Measurements from ENCODE around the gene XDH.

XDH gene

DNA sequence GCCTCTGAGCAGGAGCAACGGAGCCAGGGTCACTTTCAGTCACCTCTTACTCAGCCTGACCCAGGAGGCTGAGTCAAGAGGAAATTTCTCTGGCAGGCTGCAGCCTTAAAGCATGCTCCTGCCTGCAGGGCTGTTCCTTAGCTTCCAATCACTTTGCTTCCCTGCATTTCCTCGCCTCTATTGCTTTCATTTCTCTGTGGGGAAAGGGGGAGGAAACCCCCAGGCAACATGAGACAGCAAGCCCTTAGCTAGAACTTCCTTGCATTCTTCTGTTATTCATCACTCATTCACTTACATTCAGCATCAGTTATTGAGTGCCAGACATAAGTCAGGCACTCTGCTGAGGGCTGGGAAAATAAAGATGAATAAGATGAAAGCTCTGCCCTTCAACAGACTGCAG lies 13.0 kb downstream of the XDH start:
- DNase-seq = no peak

DNA sequence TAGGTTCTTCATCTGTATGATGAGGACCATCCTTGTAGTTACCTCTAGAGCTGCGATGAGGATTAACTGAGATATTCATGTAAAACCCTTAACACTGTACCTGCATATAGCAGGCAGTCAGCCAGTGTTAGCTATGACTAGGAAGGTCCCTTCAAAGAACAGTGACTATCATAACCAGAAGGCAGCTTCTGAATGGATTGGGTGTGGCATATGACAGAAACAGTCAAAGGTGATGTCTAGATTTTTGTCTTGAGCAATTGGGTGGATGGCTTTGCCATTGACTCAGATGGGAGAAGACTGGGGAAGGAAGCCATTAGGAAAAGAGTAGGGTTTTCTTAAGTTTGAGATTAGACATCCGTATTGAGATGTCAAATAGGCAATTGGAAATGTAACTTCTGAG lies 15.7 kb downstream of the XDH start:
- no peak for DNase-seq

DNA sequence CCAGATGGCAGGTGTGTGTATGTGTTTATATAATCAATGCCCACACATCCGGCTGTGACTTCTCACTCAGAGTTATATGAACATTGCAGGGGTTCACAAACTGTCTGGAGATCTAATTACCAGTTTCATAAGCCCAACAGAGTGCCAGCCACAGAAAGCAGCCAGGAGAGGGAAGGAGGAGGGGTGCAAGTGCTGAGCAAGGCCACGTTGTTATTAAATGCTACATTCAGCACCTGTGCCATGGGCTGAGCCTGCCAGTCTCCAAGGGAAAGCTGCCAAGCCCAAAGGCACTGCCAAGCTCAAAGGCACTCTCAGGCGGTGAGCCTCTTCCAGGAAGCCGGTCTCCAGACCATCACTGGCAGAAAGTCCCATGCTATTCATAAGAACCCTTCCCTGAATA lies 17.4 kb downstream of the XDH start:
- DNase-seq = peak; percentile 86

DNA sequence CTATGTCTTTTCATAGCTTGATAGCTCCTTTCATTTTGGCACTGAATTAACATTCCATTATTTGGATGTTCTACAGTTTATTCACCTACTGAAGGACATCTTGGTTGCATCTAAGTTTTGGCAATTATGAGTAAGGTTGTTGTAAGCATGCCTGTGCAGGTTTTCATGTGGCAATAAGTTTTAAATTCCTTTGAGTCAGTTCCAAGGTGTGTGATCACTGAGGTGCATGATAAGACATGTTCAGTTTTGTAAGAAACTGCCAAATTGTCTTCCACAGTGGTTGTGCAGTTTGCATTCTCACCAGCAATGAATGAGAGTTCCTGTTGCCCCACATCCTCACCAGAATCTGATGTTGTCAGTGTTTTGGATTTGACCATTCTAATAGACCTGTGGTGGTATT lies 24.2 kb downstream of the XDH start:
- no peak for DNase-seq

DNA sequence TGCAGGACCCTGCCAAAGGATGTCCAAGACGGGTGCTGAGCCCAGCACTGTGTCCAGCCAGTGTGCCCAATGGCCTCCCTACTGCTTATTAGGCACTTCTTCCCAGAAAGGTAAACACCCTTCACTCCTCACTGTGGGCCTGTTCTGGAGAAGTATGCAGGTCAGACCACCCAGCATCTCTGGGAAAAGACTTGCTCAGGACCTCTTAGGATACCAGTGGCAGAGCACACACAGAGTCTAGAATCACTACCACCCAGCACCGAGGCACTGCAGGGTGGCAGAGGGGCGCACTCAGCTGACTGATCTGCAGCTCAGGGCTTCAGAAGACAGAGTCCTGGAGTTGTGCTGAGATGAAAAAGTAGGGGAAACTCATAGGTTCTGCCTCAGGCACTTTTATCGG lies 25.8 kb downstream of the XDH start:
- no peak for DNase-seq

DNA sequence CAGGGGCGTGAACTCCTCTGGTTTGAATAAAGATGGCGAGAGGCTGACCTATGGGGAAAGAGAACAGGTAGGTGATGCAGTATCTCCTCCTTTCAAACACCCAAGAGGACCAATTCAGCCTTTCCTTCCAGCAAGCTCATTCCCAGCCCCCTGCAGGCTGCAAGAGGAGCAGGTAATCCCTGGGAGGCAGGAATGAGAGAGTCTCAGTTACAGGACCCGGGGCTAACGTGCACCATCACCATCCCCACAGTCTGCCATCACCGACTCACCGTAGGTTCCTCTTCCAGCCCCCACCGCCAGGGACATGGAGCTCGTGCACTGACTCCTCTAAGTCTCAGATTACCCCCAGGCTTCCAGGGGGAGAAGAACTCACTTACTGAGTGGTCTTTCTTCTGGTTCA lies 26.7 kb downstream of the XDH start:
- DNase-seq = no peak

DNA sequence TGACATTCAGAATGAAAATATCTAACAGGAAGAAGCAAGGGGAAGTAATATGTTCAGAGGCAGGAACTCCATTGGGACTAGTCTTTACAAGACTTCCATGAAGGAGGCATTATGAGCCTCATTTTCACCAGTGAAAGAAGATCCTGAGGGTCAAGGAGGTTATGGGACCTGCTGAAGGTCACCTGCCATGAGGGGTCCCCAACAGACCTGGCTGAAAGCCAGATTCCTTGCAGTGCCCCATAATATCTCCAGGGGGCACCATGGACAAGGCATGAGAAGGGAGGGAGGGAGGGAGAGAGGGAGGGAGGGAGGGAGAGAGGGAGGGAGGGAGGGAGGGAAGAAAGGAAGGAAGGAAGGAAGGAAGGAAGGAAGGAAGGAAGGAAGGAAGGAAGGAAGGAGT lies 27.9 kb downstream of the XDH start:
- DNase-seq = peak; percentile 4

DNA sequence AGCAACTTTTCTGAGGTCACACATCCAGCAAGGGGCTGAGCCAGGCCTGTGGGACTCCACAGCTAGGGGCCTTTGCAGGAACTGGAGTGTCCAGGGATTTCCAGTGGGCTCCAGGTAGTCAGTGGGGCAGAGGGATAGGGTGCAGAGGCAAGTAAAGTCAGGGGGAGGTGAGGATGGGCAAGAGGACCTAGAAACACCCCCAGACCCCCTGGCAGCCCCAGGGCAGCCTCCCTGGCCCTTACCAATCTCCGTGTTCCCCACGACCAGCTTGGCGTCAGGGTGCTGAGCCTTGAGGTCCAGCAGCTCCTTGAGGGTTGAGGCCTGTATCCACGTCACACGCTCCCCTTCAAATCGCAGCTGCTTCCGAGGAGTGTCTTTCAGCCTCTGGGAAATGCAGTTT lies 28.4 kb downstream of the XDH start:
- no peak for DNase-seq

DNA sequence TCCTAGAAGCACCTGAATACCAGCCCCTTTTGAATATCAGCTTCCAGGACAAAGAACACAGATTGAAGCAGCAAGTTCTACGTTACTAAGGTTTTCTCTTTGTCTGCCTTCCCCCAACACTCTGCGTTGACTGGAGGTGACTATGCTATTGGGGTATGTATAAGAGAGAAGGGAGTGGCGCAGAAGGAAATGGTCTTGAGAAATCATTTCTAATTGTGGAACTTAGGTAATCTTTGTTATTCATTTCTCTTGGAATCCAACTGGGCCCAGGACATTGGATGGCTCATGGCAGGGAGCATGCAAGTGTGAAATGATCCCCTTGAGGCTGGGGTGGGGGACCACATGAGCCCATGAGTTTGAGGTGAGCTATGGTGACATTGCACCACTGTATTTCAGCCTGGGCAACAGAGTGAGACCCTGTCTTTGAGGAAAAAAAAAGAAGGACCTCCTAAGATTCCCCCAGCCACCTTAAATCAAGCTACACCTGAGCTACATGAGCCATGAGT lies 29.7 kb downstream of the XDH start:
- DNase-seq = no peak

DNA sequence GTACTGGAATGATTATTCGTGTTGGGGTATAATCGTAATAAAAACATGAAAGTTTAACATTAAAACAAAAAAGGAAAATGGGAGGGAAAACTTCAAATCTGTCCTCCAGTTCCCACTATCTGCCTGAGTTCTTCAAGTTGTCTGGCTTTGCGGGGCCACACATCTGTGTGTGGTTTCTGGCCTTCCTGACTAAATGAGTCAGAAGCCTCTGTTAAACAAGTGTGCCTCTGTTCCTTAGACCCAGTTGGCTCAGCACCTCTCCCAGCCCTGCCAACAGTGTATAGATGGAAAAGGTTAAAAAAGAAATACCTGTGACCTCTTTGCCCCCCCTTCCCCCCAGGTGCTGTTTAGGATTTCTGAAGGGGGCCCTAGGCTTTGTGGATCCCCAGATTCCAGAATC lies 30.2 kb downstream of the XDH start:
- no peak for DNase-seq

DNA sequence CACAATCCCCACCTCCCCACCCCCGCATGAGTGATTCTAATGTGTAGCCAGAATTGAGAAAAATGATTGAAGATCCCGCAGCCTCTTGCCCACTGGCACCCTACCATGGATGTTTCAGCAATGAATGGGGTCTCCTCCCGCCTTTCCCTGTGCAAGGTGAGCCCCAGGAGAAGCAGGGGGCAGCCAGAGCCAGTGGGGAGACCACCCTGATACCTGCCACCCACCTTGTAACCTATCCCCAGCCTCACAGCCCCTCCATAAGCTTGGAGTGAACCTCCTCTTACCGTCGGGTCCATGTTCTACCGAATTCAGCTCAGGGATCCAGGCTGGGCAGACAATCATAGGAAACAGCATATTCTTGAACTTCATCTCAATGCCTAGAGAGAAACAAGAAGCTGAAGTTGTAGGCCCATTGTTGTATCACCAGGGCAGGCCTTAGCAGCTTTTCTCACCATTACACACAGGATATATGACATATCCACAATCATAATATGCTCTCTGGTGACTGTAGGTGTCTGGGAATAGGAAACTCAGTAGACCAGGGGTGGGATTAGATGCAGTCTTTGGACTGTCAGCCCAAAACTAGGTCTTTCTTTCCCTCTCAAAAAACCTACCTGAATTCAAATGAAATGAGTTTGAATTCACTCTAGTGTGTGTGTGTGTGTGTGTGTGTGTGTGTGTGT lies 30.9 kb downstream of the XDH start:
- DNase-seq = no peak

DNA sequence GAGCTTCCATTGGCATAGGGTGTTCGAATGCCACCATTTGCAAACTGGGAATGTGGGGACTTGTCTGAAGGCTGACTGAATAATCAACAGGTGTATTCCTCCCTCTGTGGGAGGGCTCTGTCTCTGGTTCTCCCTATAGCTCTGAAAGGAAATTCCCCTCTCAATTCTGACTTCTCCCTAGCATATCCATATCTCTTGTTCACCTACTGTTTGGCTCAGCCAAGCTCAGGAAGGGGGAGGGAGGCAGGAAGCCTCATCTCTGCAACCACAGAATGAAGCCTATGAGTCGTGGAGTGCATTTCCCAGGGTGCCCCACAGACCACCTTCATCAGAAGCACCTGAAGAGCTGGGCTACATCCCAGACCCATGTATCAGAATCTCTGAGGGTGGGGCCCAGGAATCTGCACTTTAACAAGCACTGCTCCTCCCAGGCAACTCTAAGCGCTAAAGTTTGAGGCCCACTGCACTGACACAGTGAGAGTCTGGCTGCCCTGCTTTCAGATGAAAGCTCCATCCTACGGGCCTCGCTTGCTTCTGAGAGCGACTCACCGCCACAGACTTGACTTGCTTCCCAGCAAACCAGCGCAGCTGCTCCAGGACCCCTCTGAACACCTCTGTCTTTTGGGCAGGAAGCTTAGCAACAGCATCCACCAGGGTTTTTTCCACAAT lies 32.0 kb downstream of the XDH start:
- DNase-seq = no peak

DNA sequence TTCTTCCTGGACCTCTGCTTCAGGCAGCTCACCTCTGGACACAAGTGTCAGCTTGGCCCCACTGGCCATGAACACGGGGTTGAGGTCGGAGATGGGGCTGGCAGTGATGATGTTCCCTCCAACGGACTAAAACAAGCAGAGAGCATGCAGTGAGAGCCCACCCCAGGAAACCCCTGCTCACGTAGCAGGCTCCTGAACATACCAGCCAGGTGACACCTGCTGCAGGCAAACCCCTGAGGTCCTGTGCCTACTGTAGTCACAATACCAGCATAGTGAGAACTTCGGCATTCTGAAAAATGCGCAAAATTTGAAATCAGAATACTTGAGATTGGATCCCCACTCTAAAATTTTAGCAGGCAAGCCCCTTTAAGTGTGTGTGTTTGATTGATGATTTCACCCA lies 32.9 kb downstream of the XDH start:
- DNase-seq = no peak

DNA sequence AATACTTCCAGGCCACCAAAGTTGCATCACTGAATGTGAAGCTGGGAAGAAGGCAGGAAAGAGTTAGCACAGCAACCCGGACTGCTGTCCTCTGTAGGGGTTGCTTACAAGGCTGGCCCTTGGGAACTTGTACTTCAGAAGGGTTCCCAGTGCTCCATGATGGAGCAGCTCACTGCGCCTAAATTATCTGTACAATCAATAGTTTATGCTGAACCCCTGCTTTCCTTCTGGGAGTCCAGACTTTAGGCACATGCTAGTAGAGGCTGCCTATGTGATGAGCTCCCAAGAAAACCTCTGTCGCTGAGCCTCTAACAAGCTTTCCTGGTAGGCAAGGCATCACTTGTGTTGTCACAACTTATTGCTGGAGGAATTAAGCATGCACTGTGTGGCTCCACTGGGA lies 34.3 kb downstream of the XDH start:
- DNase-seq = no peak

DNA sequence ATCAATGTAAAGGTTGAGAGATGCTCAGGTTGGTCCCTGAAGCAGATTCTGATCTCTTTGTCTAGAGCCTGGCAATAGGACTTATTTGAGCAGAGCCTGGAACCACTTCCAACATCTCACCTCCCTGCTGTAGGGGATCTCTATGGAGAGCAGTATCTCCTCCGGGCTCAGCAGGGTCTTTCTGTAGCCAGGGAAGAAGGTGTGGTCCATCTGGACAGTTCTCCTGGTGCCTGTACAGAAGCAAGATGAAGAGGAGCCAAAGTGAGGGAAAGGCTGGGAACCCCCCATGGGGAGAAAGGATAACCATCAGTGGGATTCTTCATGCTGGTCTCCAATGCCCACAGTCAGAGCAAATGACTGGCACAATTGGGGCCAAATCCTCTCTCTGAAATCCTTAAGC lies 34.8 kb downstream of the XDH start:
- no peak for DNase-seq

DNA sequence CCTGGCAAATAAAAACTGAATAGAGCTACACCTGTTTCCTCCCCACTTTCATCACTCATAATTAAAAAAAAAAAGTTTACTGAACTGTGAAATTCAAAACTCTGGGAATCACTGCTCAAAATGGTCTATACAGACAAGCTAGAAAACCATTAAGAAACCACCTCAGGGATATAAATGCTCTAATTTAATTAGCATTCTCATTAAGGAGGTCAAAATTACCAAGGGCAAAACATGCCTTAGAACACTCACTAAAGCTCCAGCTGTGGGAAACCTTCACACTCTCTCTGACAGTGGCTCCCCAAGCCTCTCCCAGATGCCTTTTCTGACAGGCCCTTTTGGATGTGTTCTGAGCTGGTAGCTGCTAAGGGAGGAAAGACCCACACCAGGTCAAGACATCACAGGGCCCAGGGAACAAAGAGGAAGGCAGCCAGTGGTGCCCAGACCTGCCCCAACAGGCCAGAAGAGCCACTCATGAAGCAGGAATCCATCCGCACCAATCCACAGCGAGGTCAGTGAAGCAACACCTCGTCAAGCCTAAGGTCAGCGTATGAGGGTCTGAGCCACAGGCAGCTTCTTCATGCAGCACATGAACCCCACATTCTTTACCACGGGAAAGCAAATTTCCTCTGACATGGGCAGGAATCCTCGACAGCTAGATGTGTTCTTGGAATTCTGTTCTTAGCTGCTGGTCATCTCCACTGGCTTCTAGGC lies 35.6 kb downstream of the XDH start:
- no peak for DNase-seq

DNA sequence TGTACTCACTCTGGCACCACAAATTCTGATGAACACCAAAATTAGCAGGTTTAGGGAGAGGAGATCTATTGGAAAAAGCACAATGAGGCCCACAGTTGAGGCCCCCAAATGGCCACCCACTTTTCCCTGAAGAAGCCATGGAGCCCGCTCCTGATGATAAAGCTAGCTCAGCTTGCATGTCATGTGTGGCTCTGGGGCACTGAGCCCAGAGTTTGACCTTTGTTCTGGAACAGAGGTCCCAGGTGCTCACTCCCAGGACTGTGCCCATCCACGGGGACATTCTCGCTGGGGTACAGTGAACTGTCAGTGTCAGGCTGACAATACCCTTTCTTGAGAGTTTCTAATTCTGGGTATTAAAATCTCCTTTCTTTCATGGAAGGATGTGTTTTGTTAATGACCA lies 36.2 kb downstream of the XDH start:
- no peak for DNase-seq

DNA sequence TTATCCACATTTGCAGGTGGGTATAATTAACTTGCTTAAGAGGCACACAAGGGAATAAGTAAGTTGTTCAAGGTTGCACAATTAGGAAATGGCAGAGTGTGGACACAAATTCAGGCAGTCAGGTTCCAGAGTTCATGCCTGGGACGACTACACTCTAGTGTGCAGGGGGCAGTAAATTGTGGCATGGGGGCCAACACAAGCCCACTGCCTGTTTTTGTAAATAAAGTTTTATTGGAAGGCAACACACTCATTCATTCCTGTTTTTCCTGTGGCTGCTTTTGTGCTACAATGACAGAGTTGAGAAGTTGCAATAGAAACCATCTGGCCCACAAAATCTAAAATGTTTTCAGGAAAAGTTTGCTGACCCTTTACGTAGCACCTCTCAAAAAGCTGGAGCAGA lies 41.4 kb downstream of the XDH start:
- no peak for DNase-seq

DNA sequence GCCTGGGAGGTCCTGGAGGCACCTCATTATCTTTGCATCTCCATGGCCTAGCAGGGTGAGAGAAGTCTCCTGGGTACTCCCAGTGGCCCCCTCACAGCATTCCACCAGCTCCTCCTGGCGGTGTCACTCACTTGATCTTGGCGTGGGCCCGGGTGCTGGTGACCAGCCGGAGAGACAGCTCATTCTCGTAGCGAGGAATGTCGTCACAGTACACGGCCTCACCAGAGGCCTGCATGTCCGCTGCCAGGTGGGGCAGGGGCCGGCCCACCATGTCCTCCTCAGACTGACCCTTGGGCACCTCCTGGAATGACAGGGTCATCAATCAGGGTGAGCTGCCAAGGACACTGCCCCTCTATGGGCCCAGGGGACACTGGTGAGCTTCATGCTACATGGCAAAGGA lies 42.4 kb downstream of the XDH start:
- no peak for DNase-seq

DNA sequence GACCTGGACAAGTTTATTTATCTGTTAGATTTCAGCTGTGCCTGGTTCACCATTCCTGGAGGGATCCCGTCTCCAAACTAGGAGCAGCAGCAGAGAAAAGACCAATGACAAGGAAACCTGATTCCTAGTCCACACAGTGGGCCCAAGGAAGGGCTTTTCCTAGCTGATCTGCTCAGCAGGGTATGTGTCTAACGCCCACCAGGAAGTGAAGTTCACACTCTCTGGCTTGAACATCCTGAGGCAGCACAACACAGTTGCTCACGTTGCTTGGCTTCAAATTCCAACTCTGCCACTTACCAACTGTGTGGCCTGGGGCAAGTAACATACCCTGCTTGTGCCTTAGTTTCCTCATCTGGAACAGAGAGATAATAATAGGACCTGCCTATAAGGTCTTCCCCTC lies 42.9 kb downstream of the XDH start:
- DNase-seq = no peak

DNA sequence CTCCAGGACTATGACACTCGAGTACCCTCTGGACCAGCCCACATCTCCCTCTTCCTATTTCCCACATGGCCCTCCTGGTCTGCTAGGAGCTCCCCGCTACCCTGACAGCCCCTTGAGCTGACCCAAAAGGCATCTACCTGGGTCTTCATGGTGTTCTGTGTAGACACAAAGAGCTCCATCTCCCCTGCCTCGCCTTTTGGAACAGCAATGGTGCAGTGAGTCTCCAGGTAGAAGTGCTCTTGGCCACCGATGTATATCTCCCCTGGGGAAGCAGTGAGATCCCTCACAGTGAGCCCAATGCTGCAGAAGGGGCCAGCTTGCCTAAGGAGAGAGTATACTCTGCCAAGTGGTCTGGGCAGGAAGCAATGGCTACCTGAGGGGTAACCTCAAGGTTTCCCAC lies 47.8 kb downstream of the XDH start:
- DNase-seq = no peak

DNA sequence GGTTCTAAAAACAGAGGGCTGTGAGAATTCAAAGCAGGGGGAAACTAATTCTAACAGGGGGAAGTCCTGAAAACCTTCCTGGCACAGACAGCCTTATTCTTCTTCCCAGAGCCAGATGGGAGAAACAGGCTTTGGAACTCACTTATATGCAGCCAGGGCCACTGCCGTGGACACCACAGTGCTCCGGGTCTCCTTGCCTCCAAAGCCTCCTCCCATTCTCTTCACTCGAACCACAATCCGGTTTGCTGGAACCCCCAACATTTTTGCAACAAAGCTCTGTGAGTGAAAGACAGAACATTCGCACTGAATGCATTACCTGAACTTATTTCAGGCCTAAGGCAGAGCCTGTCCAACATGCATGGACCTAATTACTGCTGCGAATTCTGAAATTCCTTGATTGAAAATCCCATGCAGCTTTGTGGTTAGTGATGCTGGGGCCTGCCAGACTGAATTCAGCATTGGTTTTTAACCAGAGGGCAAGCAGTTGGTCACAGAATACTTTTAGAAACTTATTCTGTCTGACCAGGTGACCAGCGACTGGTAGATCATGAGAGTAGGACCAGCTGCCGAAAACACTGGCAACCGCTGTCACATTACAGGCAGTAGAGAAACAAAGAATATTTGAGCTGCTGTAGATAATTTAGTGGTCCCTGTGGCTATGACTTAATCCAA lies 48.6 kb downstream of the XDH start:
- DNase-seq = no peak

DNA sequence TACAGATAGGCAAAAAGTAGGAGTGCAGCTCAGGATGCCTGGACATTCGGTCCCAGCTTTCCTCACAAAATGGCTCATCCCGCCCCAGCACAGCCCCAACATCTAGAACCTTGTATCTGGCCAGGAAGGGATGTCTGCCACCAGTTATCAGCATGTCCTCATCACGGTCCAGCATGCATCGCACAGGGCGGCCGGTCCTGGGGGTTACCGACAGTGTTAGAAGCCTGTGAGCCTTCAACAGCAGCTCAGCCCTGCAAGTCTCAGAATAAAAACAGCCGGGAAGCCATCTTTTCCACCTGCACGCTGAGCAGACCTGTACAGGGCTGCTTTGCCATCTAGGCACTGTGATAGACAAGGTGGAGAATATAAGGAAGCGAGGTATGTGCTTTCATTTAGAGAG lies 49.2 kb downstream of the XDH start:
- DNase-seq = no peak
